Activated T-cell treated with anti-CD3 and anti-CD28 coated beads for 48 hours (primary cell): ENCODE measurements around the gene HORMAD1.
"Not testable (repeated sequence)": the region's sequence is repeated elsewhere in the genome, so short reads cannot be mapped to it uniquely, and the experiment has no call there.

Experiments used
- DNase-seq: peaks from one replicate; pipeline ENCODE4 v3.0.0-alpha.2; 2020; ENCODE audit warnings: low read depth

Gene HORMAD1, protein sequence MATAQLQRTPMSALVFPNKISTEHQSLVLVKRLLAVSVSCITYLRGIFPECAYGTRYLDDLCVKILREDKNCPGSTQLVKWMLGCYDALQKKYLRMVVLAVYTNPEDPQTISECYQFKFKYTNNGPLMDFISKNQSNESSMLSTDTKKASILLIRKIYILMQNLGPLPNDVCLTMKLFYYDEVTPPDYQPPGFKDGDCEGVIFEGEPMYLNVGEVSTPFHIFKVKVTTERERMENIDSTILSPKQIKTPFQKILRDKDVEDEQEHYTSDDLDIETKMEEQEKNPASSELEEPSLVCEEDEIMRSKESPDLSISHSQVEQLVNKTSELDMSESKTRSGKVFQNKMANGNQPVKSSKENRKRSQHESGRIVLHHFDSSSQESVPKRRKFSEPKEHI

DNA sequence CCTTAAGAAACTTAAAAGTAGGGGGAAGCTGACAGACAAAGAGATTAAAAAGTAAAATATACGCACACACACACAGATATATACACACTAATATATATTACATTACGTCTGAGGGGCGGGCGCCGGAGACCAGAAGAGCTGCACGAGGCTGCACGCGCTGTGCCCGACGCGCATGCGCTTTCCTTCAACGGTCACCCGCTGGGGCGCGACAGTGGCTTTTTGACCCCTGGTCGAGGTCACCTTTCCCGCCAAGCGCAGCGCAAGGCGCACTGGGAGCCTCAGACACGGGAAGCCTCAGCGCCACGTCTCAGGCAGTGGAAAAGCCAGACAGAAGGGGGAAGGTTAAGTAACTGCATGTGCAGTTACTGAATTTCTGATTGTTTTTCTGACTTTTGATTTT, at the start of gene HORMAD1:
Gene HORMAD1 (minus strand): TSS at position 193 of the 400 bp plus-strand sequence. CDS start 1,390 bp downstream, outside the sequence.
- no peak for DNase-seq

DNA sequence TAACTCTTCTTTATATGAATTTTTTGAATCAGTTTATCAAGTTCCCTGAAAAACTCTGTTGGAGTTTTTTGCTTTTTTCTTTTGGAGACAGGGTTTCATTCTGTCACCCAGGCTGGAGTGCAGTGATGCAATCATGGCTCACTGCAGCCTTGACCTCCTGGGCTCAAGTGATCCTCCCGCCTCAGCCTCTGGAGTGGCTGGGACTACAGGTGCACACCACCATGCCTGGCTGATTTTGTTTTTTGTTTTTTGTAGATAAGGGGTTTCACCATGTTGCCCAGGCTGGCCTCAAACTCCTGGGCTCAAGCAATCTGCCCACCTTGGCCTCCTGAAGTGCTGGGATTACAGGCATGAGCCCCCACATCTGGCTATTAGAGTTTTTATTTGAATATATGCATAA, 47.0 kb upstream of the HORMAD1 start:
- DNase-seq, result not testable (repeated sequence)

DNA sequence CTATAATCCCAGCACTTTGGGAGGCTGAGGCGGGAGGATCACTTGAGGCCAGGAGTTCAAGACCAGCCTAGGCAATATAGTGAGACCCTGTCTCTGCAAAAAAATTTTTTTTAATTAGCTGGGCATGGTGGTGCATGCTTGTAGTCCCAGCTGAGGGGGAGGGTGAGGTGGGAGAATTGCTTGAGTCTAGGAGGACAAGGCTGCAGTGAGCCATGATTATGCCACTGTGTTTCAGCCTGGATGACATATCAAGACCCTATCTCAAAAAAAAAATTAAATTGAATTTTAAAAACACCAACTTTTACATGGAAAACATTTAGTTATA, 45.2 kb upstream of the HORMAD1 start:
- DNase-seq, result not testable (repeated sequence)

DNA sequence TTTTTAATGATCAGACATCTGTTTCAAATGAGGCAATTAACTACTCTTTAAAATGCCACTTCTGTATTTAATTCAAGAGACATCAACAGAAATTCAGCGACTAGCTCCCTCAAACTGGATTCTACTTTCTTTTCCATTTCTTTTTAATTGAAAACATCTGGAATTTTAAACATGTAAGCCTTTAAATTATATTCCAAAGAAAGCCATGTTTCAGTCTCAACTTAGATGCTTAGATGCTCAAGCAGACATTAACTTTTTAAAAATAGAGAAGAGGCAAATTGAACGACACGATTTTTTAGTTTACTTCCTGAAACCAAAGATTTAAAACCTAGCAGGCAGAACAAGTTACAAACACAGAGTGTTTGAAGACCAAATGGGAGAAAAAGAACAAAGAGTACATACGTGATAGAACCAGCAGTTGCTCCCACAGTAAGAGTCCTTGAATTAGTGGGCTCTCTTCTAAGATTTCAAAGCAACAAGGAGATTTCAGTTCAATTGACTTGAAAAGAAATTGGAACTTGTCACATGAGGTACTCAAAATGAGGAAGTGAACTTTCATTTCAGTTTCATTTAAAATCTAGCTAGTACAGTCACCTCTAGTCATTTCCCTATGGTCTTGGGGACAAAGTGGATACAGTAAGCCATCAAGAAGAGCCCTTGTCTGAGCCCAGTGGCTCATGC, 44.7 kb upstream of the HORMAD1 start, which contains the start of gene CTSS:
Gene CTSS (minus strand): TSS at position 483 of the 681 bp plus-strand sequence. CDS start 1,015 bp downstream, outside the sequence.
- no peak for DNase-seq

DNA sequence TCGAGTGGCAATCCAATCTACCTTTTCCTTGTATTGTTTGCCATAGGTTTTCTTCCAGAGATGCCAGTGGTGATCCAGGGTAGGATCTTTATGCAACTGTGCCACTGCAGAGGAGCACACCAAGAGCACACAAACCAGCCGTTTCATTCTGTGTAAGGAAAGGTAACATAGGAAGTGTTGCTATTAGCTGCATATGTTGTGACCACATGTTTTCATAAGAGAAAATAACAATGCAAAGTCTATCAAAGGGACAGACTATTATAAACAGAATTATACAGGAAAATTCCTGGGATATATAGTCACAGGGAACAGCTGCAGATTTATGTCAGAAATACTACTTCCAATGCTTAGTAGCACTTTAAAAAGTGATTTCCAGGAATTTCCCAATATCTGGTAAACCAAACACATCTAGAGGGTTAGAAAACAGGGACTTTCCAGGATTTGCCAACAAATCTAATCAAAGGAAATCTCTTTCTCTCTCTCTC, 44.0 kb upstream of the HORMAD1 start:
- DNase-seq, result no peak

DNA sequence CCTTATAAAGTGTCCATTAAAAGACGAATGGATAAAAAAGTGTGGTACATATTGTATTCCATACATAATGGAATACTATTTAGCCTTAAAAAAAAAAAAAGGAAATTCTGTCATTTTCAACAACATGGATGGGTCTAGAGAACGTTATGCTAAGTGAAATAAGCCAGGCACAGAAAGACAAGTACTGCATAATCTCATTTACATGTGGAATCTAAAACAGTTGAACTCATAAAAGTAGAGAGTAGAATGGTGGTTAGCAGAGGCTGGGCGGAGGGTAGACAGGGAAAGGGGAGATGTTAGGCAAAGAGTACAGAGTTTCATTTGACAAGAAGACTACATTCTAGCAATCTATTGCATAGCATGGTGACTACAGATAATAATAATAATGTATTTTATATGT, 42.3 kb upstream of the HORMAD1 start:
- DNase-seq, result no peak

DNA sequence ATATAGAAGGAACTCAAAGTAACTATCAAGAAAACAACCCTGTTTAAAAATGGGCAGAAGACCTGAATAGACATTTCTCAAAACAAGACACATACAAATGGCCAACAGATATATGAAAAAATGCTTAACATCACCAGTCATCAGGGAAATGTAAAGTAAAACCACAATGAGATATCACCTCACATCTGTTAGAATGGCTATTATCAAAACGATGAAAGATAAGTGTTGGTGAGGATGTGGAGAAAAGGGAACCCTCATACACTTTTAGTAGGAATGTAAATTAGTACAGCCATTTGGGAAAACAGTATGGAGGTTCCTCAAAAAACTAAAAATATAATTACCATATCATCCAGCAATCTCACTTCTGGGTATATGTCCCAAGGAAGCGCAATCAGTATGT, 41.9 kb upstream of the HORMAD1 start:
- DNase-seq, result no peak

DNA sequence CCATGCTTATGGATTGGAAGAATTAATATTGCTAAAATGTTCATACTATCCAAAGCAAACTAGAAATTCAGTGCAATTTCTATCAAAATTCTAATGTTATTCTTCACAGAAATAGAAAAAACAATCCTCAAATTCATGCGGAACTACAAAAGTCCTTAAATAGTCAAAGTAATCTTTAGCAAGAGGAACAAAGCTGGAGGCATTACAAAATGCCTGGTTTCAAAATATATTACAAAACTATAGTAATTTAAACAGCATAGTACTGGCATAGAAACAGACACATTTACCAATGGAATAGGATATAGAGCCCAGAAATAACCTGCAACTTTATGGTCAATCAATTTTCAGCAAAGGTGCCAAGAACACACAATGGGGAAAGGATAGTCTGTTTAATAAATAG, 41.1 kb upstream of the HORMAD1 start:
- DNase-seq, result no peak

DNA sequence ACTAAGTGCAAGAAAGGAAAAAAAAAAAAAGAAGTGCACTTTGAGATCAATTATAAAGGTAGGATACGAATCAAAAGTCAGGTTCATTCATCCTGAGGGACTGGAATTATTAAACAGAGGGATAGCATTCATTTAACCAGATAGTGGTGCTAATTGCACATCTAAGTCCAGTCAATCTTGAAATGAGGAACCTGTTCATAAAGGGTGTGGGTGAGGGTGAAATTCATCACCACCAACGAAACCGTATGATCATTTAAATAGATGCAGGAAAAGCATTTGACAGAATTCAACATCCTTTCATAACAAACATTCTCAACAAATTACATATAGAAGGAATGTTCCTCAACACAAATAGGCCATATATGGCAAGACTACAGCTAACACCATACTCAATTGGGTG, 39.3 kb upstream of the HORMAD1 start:
- DNase-seq, result no peak

DNA sequence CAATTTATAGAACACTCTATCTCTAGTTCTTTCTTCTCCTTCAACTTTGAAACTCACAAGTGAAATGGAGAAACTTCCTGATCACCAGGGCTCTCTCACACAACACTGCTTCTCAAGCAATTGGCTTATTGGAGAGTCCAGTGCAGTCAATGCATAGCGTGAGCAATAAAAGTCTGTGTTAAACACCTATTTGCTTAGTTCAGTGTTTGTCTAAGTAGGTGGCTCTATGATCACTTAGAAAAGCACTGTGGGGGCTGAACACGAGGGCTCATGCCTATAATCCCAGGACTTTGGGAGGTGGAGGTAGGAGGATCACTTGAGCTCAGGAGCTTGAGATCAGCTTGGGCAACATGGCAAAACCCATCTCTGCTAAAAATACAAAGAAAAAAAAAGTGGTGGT, 32.7 kb upstream of the HORMAD1 start:
- no peak for DNase-seq

DNA sequence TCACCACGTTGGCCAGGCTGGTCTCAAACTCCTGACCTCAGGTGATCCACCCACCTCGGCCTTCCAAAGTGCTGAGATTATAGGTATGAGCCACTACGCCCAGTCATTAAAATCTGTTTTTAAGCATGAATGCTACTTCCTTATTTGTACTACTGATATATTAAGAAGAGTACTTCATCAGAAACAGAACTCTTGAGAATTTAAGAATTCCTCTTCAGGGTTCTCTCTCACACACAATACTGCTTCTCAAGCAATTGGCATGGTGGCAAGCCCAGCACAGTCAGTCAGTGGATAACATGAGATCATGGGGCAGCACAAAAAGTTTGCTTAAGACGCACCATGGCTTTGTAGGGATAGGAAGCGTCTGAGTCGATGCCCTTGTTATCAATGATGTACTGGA, 30.7 kb upstream of the HORMAD1 start:
- DNase-seq, result no peak

DNA sequence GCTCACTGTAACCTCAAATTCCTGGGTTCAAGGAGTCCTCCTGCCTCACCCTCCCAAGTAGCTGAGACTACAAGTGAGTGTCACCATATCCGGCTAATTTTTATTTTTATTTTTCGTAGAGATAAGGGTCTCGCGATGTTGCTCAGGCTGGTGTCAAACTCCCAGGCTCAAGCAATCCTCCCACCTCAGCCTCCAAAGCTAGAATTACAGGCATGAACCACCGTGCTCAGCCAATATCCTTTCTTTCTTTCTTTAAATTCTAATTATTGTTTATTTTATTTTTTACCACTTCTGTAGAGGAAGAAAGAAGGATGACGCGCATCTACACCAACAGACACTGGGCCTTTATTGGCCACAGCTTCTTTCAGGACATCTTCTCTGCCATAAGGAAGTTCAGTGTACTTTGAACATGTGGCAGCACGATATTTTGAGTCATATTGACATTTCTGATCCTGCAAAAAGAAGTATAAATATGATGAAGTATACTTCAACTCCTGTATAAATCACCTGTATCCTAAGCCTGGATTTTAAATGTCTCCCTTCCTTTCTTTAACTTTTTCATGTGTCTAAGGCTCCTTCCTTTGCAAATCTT, 29.1 kb upstream of the HORMAD1 start:
- DNase-seq, result no peak

DNA sequence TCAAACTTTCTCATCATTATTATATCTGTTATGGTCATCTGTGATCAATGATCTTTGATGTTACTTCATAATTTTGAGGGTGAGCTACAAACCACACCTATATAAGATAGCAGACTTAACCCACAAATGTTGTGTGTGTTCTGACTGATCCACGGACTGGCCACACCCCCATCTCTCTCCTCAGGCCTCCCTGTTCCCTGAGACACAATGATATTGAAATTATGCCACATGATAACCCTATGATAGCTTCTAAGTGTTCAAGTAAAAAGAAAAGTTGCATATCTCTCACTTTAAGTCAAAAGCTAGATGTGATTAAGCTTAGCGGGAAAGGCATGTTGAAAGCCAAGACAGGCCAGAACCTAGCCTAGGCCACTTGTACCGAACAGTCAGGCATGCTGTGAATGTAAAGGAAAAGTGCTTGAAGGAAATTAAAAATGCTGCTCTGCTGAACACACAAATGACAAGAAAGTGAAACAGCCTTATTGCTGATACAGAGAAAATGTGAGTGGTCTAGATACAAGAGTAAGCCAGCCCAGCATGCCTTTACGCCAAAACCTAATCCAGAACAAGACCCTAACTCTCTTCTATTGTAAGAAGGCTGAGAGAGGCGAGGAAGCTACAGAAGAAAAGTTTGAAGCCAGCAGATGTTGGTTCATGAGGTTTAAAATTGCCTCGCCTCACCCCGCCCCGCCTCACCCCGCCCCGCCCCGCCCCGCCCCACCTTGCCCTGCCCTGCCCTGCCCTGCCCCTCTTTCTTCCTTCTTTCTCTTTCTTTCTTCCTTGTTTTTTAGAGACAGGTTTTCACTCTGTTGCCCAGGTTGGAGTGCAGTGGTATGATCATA, 28.4 kb upstream of the HORMAD1 start:
- DNase-seq, result no peak

DNA sequence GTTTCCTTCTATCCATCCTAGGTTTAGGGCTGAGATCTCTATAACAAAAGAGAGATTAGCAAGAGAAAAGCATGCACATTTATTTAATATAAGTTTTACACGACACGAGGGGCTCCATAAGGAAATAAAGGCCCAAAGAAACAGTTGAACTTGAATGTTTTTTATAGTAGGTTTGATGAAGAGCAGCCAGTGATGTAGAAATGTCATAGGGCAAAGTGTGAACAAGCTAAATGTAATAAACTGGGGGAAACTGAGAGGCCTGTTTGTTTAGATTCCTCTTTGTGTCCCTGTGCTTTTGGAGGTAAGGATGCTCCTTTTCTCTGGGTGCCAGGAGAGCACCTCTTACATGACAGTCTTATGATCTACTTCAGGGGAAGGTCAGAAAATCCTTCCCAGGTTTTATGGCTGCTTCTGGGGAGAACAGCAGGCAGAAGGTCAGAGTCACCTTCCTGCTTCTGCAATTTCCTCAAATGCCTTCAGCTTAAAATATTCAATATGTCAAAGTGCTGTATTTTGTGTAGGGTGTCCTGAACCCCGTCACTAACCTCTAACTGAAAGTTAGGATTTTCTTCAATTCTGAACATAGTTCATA, 9.5 kb upstream of the HORMAD1 start:
- no peak for DNase-seq

DNA sequence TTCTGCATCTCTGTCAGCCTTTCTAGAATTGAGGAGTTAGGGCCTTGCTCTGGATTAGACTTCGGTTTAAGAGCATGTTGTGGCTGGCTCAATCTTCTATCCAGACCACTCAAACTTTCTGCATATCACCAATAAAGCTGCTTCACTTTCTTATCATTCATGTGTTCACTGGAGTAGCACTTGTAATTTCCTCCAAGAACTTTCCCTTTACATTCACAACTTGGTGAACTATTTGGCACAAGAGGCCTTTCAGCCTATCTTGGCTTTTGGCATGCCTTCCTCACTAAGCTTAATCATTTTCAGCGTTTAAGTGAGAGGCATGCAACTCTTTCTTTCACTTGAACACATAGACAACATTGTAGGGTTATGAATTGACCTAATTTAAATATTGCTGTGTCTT, 3.6 kb upstream of the HORMAD1 start:
- no peak for DNase-seq

DNA sequence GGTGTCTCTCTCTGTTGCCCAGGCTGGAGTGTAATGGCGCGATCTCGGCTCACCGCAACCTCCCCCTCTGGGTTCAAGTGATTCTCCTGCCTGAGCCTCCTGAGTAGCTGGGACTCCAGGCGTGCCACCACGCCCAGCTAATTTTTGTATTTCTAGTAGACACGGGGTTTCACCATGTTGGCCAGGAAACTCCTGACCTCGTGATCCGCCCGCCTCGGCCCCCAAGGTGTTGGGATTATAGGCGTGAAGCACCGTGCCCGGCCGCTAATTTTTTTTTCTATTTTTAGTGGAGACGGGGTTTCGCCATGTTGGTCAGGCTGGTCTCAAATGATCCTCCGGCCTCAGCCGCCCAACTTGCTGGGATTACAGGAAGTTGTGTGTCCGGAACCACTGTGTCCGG, 597 bp downstream of the HORMAD1 start:
- no peak for DNase-seq

DNA sequence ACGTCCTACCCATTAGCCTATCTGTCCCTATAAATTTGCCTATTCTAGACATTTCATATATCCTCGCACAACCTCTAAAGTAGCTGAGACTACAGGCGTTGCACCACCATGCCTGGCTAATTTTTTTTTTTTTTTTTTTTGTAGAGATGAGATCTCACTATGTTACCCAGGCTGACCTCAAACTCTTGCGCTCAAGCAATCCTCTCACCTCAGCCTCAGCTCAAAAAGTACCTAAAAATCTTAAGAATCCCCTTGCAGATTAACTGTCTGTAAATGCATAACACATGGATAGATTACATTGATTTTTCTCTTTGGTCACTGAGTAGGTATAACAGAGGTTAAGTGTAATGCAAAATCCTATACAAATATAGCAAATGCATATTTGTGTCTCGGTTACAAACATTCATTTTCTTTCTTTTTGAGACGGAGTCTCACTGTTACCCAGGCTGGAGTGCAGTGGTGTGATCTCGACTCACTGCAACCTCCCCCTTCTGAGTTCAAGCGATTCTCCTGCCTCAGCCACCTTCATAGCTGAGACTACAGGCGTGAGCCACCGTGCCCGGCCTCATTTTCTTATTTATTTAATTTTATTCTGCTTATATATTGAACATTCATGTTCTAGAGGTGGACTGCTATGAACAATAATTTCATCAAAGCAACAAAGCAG, 2.3 kb downstream of the HORMAD1 start:
- no peak for DNase-seq

DNA sequence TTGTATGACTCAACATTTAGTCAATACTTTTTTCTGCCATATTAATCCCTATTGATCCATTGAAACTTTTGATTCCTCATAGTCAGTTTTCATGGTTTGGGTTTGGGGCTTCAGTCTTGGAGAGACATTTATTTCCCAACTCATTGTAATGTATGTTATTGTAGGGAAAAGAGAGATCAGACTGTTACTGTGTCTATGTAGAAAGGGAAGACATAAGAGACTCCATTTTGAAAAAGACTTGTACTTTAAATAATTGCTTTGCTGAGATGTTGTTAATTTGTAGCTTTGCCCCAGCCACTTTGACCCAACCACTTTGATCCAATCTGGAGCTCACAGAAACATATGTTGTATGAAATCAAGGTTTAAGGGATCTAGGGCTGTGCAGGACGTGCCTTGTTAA, 11.7 kb downstream of the HORMAD1 start:
- DNase-seq, result not testable (repeated sequence)

DNA sequence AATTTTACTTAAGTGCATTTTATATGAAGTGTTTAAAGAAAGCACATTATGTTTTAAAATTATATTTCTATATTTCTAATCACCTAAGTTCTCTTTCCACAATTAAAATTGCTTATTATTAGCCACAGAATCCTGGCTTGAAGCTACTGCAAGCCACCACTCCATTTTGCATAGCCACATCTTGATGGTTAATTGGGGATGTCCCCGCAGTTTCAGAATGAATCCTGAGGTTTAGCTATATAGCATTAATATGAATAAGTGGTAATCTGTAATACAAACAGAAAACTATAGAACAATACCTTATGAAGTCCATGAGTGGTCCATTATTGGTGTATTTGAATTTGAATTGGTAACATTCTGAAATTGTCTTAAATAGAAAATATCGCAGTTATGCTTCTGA, 12.1 kb downstream of the HORMAD1 start:
- DNase-seq, result no peak

DNA sequence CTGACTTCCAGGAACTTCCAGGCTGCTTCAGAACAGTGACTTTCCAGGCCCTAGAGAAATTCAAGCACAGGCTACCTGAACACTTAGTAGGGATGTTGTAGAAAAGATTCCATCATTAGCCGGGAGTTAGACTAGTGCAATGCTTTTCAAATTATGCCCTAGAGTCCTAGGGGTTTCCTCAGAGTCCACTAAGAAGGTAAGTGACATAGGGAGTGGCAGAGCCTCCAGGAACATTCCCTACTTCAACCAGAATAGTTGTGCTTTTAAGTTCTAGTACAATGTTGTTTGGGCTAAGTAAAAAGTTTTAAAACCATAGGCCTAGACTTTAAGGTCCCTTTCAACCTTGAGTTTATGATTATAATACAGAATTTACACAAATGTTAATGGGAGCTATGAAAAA, 14.6 kb downstream of the HORMAD1 start:
- no peak for DNase-seq

DNA sequence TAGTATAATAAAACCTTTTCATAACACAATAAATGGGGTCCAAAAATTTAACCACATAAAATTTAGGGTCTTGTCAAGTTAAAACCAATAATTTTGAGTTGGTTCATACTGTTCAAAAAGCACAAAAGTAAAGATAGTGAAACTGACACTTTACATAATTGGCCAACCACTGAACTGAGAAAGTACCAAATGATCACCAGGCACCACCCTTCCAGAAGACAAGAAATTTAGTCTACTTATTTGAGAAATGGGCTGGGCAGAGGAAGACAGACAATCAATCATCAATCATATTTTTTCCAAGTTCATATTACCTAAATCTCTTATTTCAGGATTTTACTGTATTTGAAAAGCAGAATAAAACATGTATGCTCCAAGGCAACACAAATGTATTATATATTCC, 17.3 kb downstream of the HORMAD1 start:
- no peak for DNase-seq
